A549 (cell line): ENCODE results near the gene TEX55. TPM values are rescaled to one million over a fixed set of nuclear protein-coding genes. Genes with fewer than 3 reads are reported as not detected.
"Not testable (repeated sequence)": the region's sequence is repeated elsewhere in the genome, so short reads cannot be mapped to it uniquely, and the experiment has no call there.

ENCODE experiments used
- ATAC-seq, 2 experiments: fragments of 200-7000 bp in 1 of 2; fragments of >200 bp in 1 of 2; cut with Nextera tagmentation in 1 of 2; cut with Tn5 transposase in 1 of 2; 3 replicates each; pipeline versions ENCODE4 v1.8.0 to v1.9.1; 2018 to 2020; ENCODE audit warnings: mild to moderate bottlenecking in 1 of 2, moderate library complexity in 1 of 2
- CTCF ChIA-PET: fragments of 300-600 bp; sonication (Branson Sonifier 250); formaldehyde crosslinking; extraction: SDS; loops from one replicate; lab custom pipeline; 2021; ENCODE audit warnings: antibody characterized with exemption, inconsistent platforms; lab: Yijun Ruan, JAX
- POLR2A ChIA-PET: fragments of 350-600 bp; formaldehyde crosslinking; extraction: SDS; loops from one replicate; lab custom pipeline; 2021; ENCODE audit warnings: antibody characterized with exemption, inconsistent platforms; lab: Yijun Ruan, JAX
- DNase-seq, 2 experiments: peaks; one replicate each; pipeline versions ENCODE4 v3.0.0 to v3.0.0-alpha.2; 2011 to 2016; ENCODE audit warnings: low read depth in 1 of 2, low spot score in 1 of 2
- FAIRE-seq: peaks from 2 replicates; lab custom pipeline; 2011; peaks lifted over from hg19 to GRCh38; lab: Jason Lieb, UNC
- H3K27ac ChIP-seq, 2 experiments: fragments of >200 bp; sonication (Bioruptor Twin); formaldehyde crosslinking; 3 replicates each; pipeline ENCODE4 v1.5.1; 2016 to 2017
- H3K4me1 ChIP-seq: fragments of >200 bp; sonication (Bioruptor Twin); formaldehyde crosslinking; 3 replicates; pipeline ENCODE4 v1.6.1; 2016
- H3K4me2 ChIP-seq: fragments of >200 bp; sonication (Bioruptor Twin); formaldehyde crosslinking; 3 replicates; pipeline ENCODE4 v1.6.1; 2016
- H3K4me3 ChIP-seq: fragments of >200 bp; sonication (Bioruptor Twin); formaldehyde crosslinking; 3 replicates; pipeline ENCODE4 v1.5.1; 2016
- H3K9me3 ChIP-seq: fragments of >200 bp; sonication (Bioruptor Twin); formaldehyde crosslinking; 3 replicates; pipeline ENCODE4 v1.6.1; 2016
- BHLHE40 ChIP-seq: IDR thresholded peaks from 2 replicates; pipeline ENCODE4 v1.6.1; 2012; ENCODE audit warnings: low read depth, low read length, inconsistent platforms
- CBX2 ChIP-seq: fragments of 200-600 bp; sonication (generic); IDR thresholded peaks from 2 replicates; pipeline ENCODE4 v1.6.1; 2016; ENCODE audit warnings: low read depth, mild to moderate bottlenecking, borderline replicate concordance
- CEBPB ChIP-seq, 2 experiments: fragments of >200 bp in 1 of 2; sonication (Bioruptor Twin) in 1 of 2; formaldehyde crosslinking in 1 of 2; IDR thresholded peaks; 2 replicates each; pipeline ENCODE4 v1.6.1; 2012 to 2016
- CTCF ChIP-seq: fragments of >200 bp; sonication (Bioruptor Twin); formaldehyde crosslinking; IDR thresholded peaks from 3 replicates; pipeline ENCODE4 v1.5.1; 2016
- E2F6 ChIP-seq: IDR thresholded peaks from 2 replicates; pipeline ENCODE4 v1.6.1; 2012; ENCODE audit warnings: low read depth, borderline replicate concordance
- EHF ChIP-seq: fragments of 250-450 bp; sonication (Bioruptor Pico); IDR thresholded peaks from 2 replicates; pipeline ENCODE4 v1.5.0; 2020; ENCODE audit warnings: mild to moderate bottlenecking
- FOSL2 ChIP-seq, 2 experiments: fragments of 450-650 bp in 1 of 2; fragments of >200 bp in 1 of 2; sonication (Bioruptor Twin) in 1 of 2; formaldehyde crosslinking; IDR thresholded peaks; 2 replicates each; pipeline versions ENCODE4 v1.5.0 to v1.6.1; 2016 to 2020; ENCODE audit warnings: mild to moderate bottlenecking in 1 of 2, moderate library complexity in 1 of 2
- FOXS1 ChIP-seq: fragments of 250-450 bp; sonication (Bioruptor Pico); IDR thresholded peaks from 2 replicates; pipeline ENCODE4 v1.5.0; 2020; ENCODE audit warnings: mild to moderate bottlenecking, moderate library complexity
- HDAC2 ChIP-seq: fragments of 200-600 bp; sonication (generic); IDR thresholded peaks from 2 replicates; pipeline ENCODE4 v1.6.1; 2016
- HOXA7 ChIP-seq: fragments of 250-450 bp; sonication (Bioruptor Pico); IDR thresholded peaks from 2 replicates; pipeline ENCODE4 v1.5.0; 2020; ENCODE audit warnings: mild to moderate bottlenecking, moderate library complexity
- HOXB13 ChIP-seq: fragments of 250-450 bp; sonication (Bioruptor Pico); IDR thresholded peaks from 2 replicates; pipeline ENCODE4 v1.5.0; 2020; ENCODE audit warnings: low read depth, mild to moderate bottlenecking, moderate library complexity
- HOXB5 ChIP-seq: fragments of 250-450 bp; sonication (Bioruptor Pico); IDR thresholded peaks from 2 replicates; pipeline ENCODE4 v1.5.0; 2020; ENCODE audit warnings: mild to moderate bottlenecking, moderate library complexity
- KDM1A ChIP-seq: fragments of 200-600 bp; sonication (generic); IDR thresholded peaks from 2 replicates; pipeline ENCODE4 v1.6.1; 2016; ENCODE audit warnings: low read depth, mild to moderate bottlenecking
- MAX ChIP-seq: IDR thresholded peaks from 2 replicates; pipeline ENCODE4 v1.6.1; 2012
- NR3C1 ChIP-seq: fragments of >200 bp; sonication (Bioruptor Twin); formaldehyde crosslinking; IDR thresholded peaks from 3 replicates; pipeline ENCODE4 v1.6.1; 2017
- PHF8 ChIP-seq: fragments of 200-600 bp; sonication (generic); IDR thresholded peaks from 2 replicates; pipeline ENCODE4 v1.6.1; 2016; ENCODE audit warnings: low read depth, mild to moderate bottlenecking, antibody characterized with exemption, moderate library complexity, borderline replicate concordance
- POLR2A ChIP-seq: IDR thresholded peaks from 2 replicates; pipeline ENCODE4 v1.6.1; 2012; ENCODE audit warnings: mild to moderate bottlenecking, low read length
- POLR2AphosphoS2 ChIP-seq: conservative IDR thresholded peaks from 2 replicates; pipeline ENCODE4 v1.6.1; 2012; ENCODE audit warnings: low read length, improper control_type of control experiment, inconsistent platforms
- RARB ChIP-seq: fragments of 250-450 bp; sonication (Bioruptor Pico); IDR thresholded peaks from 2 replicates; pipeline ENCODE4 v1.8.0; 2021; ENCODE audit warnings: mild to moderate bottlenecking, moderate library complexity
- RCOR1 ChIP-seq: fragments of 150-350 bp; IDR thresholded peaks from 2 replicates; pipeline ENCODE4 v1.6.1; 2014; ENCODE audit warnings: antibody characterized with exemption, low read length, low read depth
- TP53 ChIP-seq: fragments of 250-450 bp; sonication (Bioruptor Pico); IDR thresholded peaks from 2 replicates; pipeline ENCODE4 v1.5.0; 2021; ENCODE audit warnings: mild to moderate bottlenecking, moderate library complexity
- ZSCAN20 ChIP-seq: fragments of 250-450 bp; sonication (Bioruptor Pico); IDR thresholded peaks from 2 replicates; pipeline ENCODE4 v1.8.0; 2022; ENCODE audit warnings: mild to moderate bottlenecking, moderate library complexity
- WGBS: methylation state at CpG from one replicate; pipeline ENCODE4 v1.1.6; 2017; ENCODE audit errors: missing lambda C conversion rate; 5-methylcytosine and 5-hydroxymethylcytosine counted together
- polyA plus RNA-seq, 4 experiments: library from polyadenylated mRNA; depleted of rRNA in 3 of 4; stranded (reverse); fragments of >200 nt; fragmentation: RNase III in 1 of 4; extraction: RNeasy Plus Mini Kit Qiagen cat#74134 plus additional on column Dnase treatment in 1 of 4; gene quantifications; 2 replicates in 3 of 4; 3 replicates in 1 of 4; pipeline ENCODE4 v1.2.3, GENCODE V29; 2011 to 2017

Gene TEX55
- polyA plus RNA-seq, 2 of the 4 experiments (the other 2 are of a cell fraction), result 0.08 TPM; not detected in 1

DNA sequence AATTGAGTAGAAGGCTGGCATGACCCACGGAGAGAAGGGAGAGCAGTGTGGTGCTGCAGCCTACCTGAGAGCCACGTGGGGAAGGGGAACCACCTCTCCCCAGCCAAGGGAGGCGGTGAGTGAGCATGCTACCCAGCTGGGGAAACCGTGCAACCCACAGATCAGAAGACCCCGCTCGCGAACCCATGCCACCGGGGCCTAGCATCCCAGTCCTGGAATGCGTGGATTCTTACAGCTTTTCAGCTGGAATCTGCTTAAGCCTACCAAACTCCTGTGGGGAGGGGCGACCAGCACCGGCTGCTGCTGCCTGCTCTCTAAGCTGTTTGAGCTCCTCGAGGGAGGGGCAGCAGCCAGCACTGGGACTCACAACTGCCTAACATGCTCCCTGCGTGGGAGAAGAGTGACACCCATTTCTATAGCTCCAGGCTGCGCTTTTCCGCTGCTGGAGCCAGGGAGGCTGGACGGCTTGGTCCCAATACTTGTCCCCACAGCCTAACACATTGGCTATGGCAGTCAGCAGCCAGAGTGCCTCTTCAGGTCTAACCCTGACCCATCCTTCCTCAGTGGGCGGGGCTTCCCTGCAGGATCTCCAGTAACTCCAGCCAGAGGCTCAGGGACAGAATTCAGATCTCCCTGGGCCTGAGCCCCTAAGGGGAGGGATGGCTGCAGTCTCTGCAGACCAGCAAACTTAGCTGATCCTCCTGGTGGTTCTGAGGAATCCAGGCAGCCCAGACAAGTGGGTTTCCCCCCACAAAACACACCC lies 20.0 kb upstream of the TEX55 start:
- Histone ChIP-seq H3K4me2 (no peak overlapping the region), H3K4me3 (no peak overlapping the region), H3K4me1 (no peaks in the 10 kb centered on the region), H3K27ac (no peak overlapping the region), H3K9me3 (no peaks in the 10 kb centered on the region)
- CTCF ChIA-PET, result interaction anchor here (0.6 to 1.6 kb wide), 2 partner anchors 115 to 118 kb away, joined by 3 read pairs; partner anchors contain the start of gene B4GALT4
- 94% methylated on average over 12 of the region's 17 CpGs for WGBS
- DNase-seq (no peak), FAIRE-seq (no peak), ATAC-seq (no peak)
- no peak for TF ChIP-seq TP53 (CRISPR knock-in tag)
- no peak for TF ChIP-seq MAX
- TF ChIP-seq ZSCAN20 (CRISPR knock-in tag), result no peak
- TF ChIP-seq CTCF, result no peak
- no peak for TF ChIP-seq HOXB13
- TF ChIP-seq NR3C1, result no peak
- TF ChIP-seq POLR2AphosphoS2, result no peak
- no peak for TF ChIP-seq HOXA7 (CRISPR knock-in tag)
- no peak for TF ChIP-seq E2F6
- TF ChIP-seq BHLHE40, result no peak
- no peak for TF ChIP-seq CEBPB (IDR thresholded peaks at IDR 0.05)
- POLR2A ChIA-PET, result no interaction called here

DNA sequence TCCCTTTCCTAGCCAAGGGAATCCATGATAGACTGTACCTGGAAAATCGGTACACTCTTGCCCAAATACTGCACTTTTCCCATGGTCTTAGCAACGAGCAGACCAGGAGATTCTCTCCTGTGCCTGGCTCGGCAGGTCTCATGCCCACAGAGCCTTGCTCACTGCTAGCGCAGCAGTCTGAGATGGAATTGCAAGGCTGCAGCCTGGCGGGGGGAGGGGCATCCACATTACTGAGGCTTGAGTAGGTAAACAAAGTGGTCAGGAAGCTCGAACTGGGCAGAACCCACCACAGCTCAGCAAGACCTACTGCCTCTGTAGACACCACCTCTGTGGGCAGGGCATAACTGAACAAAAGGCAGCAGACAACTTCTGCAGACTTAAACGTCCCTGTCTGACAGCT lies 15.7 kb upstream of the TEX55 start:
- H3K4me2 ChIP-seq, H3K9me3 ChIP-seq, DNase-seq, H3K4me1 ChIP-seq, H3K27ac ChIP-seq, POLR2A ChIA-PET, H3K4me3 ChIP-seq, ATAC-seq, FAIRE-seq: not testable (repeated sequence)
- WGBS, result 58% methylated on average over 7 of the region's 7 CpGs
- CTCF ChIA-PET, result interaction anchor here (1.1 kb wide), 1 partner anchor 246 kb away, joined by 3 read pairs; no protein-coding TSS in a partner anchor

GRCh38 chr3:119132291-119132690 lies 13.7 kb upstream of the TEX55 start:
- H3K4me1 ChIP-seq, H3K4me3 ChIP-seq, POLR2A ChIA-PET, H3K27ac ChIP-seq, H3K4me2 ChIP-seq, H3K9me3 ChIP-seq, FAIRE-seq, DNase-seq: not testable (repeated sequence)
- CTCF ChIA-PET, result interaction anchor here (0.6 to 1.2 kb wide), 3 partner anchors 44 to 768 kb away, joined by 3 to 4 read pairs (median 3); no protein-coding TSS in a partner anchor
- WGBS, result 97% methylated on average over 4 of the region's 4 CpGs
- peak in 1 of 2 experiments; percentile 60; a peak in 2 of 4 replicates for TF ChIP-seq CEBPB (IDR thresholded peaks at IDR 0.05)
- TF ChIP-seq, all 56 proteins: peak for 1; not testable (repeated sequence) for 55
- ATAC-seq, result not testable (repeated sequence)

GRCh38 chr3:119139360-119139759 lies 6.6 kb upstream of the TEX55 start:
- DNase-seq, ATAC-seq, H3K4me2 ChIP-seq, H3K9me3 ChIP-seq, H3K27ac ChIP-seq, H3K4me3 ChIP-seq, H3K4me1 ChIP-seq, FAIRE-seq, POLR2A ChIA-PET: not testable (repeated sequence)
- 87% methylated on average over 4 of the region's 4 CpGs for WGBS
- CTCF ChIA-PET, result interaction anchor here (1.7 kb wide), 1 partner anchor 257 kb away, joined by 5 read pairs; no protein-coding TSS in a partner anchor

DNA sequence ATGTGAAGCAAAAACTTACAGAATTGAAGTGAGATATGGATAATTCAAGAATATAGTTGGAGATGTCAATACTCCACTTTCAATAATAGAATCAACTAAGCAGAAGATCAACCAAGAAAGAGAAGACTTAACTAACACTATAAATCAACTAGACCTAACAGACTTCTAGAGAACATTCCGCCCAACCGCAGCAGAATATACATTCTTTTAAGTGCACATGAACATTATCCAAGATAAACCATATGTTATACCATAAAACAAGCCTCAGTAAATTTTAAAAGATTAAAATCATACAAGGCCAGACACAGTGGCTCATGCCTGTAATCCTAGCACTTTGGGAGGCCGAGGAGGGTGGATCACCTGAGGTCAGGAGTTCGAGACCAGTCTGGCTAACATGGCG lies 5.5 kb upstream of the TEX55 start:
- DNase-seq (no peak), ATAC-seq (no peak), FAIRE-seq (no peak)
- WGBS, result 98% methylated on average over 5 of the region's 5 CpGs
- CTCF ChIA-PET, result no interaction called here
- Histone ChIP-seq H3K4me3 (no peak overlapping the region), H3K4me1 (peaks cover 6% of the 10 kb centered on the region), H3K4me2 (no peak overlapping the region), H3K27ac (no peak overlapping the region), H3K9me3 (peaks cover 3% of the 10 kb centered on the region; the same call in 1 of the 3 replicates)
- POLR2A ChIA-PET, result no interaction called here
- TF ChIP-seq HOXA7 (CRISPR knock-in tag), result no peak
- TF ChIP-seq RCOR1, result no peak
- TF ChIP-seq FOSL2 (IDR thresholded peaks at IDR 0.05), result no peak
- no peak for TF ChIP-seq FOSL2 (CRISPR knock-in tag; IDR thresholded peaks at IDR 0.05)
- no peak for TF ChIP-seq CBX2
- TF ChIP-seq EHF (CRISPR knock-in tag), result no peak
- no peak for TF ChIP-seq ZSCAN20 (CRISPR knock-in tag)
- TF ChIP-seq FOXS1 (CRISPR knock-in tag), result no peak
- TF ChIP-seq PHF8, result no peak
- no peak for TF ChIP-seq HOXB5
- no peak for TF ChIP-seq HDAC2
- no peak for TF ChIP-seq RARB (CRISPR knock-in tag)
- TF ChIP-seq POLR2A, result no peak
- TF ChIP-seq KDM1A, result no peak
